Mesenteric fat pad (tissue), 1 donor: ENCODE measurements around the gene FOXG1. TPM values are rescaled to one million over a fixed set of nuclear protein-coding genes. Genes with fewer than 3 reads are reported as not detected.

Source experiments
- DNase-seq: peaks from one replicate; pipeline ENCODE4 v3.0.0-alpha.2; 2020; ENCODE audit warnings: low spot score
- total RNA-seq: library from RNA; stranded (reverse); fragmentation: NEBNext Ultra II Directional; extraction: Animal tissue kit (Norgen Biotek cat#: 25700); gene quantifications from one replicate; pipeline ENCODE4 v1.2.1, GENCODE V29; 2021
- donor health status: DM: yes; HTN: yes; CAD: no.

The FOXG1 gene
- total RNA-seq, 1 donor from 2014 or later, result not detected

- DNase-seq, result no peak
Observed at GRCh38 chr14:28774764-28775735, 8.5 kb downstream of the FOXG1 start.

DNA sequence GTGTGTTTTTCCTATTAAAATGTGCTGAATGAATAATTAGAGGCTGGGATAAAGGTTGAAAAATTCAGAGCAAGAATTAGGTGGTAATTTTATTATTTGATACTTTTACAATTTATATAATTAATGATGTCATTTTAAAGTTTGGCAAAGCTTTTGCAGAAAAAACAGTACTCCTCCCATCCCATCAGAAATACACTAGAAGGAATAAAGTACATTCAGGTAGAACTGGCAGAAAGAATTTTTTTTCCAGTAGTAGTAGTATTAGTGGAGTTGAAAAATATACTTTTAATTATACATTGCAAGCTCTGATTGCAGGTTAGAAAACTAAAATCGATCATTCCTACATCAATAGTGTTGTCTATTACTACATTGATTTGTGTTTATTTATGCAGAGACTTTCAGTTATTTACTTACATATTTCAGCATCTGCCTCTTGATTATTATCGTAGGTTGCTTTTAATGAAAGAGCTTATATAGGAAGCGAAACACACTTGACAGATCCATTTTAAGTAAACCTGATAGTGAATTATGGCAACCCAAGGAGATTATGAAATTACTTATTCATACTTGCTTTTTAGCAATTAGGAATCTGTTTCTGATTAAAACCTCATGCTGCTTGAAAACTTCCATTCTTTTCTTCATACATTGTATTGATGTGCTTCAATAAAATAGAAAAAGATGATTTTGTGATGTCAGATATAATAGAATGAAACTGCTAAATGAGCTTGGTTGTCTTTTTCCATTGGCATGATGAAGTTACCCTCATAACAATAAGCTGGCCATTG is 10.1 kb downstream of the FOXG1 start:
- DNase-seq, result no peak

GRCh38 chr14:28777471-28778137 is 11.0 kb downstream of the FOXG1 start:
- DNase-seq, result no peak

- DNase-seq, result no peak
Observed at GRCh38 chr14:28778138-28779117, 11.8 kb downstream of the FOXG1 start.

GRCh38 chr14:28779456-28779855 is 12.9 kb downstream of the FOXG1 start:
- DNase-seq, result no peak

DNA sequence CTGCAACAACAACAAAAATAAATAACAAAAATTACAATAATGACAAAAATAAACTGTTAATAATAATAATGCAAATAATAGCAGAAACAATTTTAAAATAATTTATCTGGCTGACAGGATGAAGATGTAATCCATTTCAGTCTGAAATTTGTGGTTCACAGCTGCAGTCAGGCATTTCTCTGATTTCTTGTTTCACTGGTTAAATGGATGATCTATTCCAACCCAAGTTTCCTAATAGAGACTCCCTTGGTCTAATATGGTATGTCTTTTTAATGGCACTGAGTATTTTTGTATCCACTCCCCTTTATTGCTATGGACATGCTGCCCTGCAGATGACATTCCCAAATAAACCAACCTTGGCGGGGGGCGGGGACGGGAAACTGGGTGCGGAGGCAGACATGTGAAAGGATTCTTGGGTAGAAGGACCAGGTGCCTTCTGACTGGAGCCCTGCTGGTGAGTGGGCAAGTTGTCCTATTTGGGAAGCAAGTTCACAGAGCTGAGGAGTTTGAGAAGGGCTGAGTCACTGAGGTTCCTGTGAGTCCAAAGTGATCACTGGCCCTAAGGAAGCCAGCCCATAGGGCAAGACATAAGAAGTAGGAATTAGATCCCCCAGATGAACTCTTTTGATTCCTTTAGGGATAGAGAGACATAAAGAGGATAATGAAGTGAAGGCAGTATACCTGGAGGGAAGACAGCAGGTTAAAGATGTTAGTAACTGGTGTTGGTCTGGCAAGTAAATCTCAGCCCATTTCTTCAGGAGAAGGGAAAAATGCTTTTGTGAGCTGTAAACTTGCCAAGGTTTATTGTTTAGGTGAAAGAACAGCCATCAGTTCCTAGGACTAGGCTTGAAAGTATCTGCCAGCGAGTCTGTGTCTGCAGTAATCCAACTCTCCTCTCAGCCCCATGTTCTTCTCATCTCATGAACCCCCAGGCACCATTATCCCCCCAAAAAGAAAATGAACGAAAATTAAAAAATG is 14.5 kb downstream of the FOXG1 start:
- no peak for DNase-seq

- DNase-seq, result no peak
Observed at GRCh38 chr14:28782301-28782700, 15.7 kb downstream of the FOXG1 start.

- DNase-seq, result no peak
Observed at GRCh38 chr14:28783664-28784063, 17.1 kb downstream of the FOXG1 start.

- DNase-seq, result no peak
Observed at GRCh38 chr14:28784096-28785048, 17.8 kb downstream of the FOXG1 start.

DNA sequence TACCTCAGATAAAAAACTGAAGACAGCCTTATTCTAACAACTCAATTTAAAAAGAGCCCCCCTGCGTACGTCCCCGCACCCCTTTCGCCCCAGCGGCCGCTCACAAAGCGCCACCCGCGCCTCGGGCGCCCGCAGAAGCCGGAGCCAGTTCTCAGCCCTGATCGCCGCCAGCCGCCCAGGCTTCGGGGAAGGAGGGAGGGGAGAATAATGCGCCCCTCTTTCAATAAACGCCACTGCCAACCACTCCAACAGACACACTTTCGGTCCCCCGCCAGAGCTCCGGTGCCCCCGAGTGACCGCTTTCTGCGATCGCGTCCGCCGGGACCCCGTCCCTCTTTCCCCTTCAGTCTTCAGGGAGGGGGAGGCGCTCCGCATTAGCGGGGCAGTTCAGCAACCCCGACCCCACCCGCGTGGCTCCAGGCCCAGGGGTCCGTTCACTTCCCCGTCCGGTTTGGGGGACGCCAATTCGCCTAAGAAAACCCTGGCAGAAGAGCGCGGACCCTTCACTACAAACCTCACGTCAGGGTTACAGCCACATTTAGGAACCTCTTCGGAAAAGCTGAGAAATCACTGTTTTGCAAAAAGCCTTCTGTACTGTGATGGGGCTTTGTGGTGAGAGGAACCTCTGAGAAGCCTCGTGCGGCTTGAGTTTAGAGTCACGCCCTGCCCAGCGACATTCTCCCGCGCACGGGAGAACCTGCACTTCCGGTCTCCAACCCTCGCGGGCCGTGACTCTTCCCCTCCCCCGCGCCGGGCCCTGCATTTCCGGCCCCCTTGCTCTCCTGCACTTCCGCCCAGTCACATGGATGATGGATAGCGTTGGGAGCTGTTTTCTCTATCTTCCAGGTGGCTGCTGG is 18.7 kb downstream of the FOXG1 start:
- DNase-seq, result no peak

- no peak for DNase-seq
Observed at GRCh38 chr14:28807518-28807917, 40.9 kb downstream of the FOXG1 start.

DNA sequence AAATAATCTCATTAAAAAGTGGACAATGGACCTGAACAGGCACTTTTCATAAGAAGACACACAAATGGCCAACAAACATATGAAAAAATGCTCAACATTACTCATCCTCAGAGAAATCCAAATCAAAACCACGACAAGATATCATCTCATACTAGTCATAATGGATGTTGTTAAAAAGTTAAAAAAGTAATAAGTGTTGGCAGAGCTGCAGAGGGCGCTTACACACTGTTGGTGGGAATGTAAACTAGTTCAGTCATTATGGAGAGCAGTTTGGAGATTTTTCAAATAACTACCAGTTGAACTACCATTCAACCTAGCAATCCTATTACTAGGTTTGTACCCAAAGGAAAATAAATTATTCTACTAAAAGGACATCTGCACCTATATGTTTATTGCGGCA is 47.2 kb downstream of the FOXG1 start:
- no peak for DNase-seq
